GM19240 (cell line): Measurements from ENCODE around the gene CAPRIN1.
"Not testable (repeated sequence)": the region's sequence is repeated elsewhere in the genome, so short reads cannot be mapped to it uniquely, and the experiment has no call there.

ENCODE experiments used
- DNase-seq: peaks from one replicate; pipeline ENCODE4 v3.0.0; 2011; ENCODE audit warnings: low spot score; ENCODE audit not compliant: insufficient read length

Gene CAPRIN1

GRCh38 chr11:34050581-34051348 lies 766 bp upstream of the CAPRIN1 start:
- no peak for DNase-seq

- peak; percentile 69 for DNase-seq
These were observed 591 bp downstream of the CAPRIN1 start for GRCh38 chr11:34052036-34052607.

GRCh38 chr11:34052608-34053160 lies 1.2 kb downstream of the CAPRIN1 start:
- DNase-seq: no peak

GRCh38 chr11:34053161-34053686 lies 1.7 kb downstream of the CAPRIN1 start:
- DNase-seq: peak; percentile 45

GRCh38 chr11:34054351-34054750 lies 2.8 kb downstream of the CAPRIN1 start:
- DNase-seq: not testable (repeated sequence)

GRCh38 chr11:34055218-34056000 lies 3.9 kb downstream of the CAPRIN1 start:
- DNase-seq: no peak

GRCh38 chr11:34056672-34057071 lies 5.1 kb downstream of the CAPRIN1 start:
- no peak for DNase-seq

GRCh38 chr11:34063061-34063795 lies 11.7 kb downstream of the CAPRIN1 start:
- no peak for DNase-seq

GRCh38 chr11:34064291-34064690 lies 12.8 kb downstream of the CAPRIN1 start:
- no peak for DNase-seq

GRCh38 chr11:34065505-34066203 lies 14.1 kb downstream of the CAPRIN1 start:
- no peak for DNase-seq

GRCh38 chr11:34066766-34067165 lies 15.2 kb downstream of the CAPRIN1 start:
- not testable (repeated sequence) for DNase-seq

GRCh38 chr11:34067383-34068065 lies 16.0 kb downstream of the CAPRIN1 start:
- no peak for DNase-seq

GRCh38 chr11:34068111-34068510 lies 16.6 kb downstream of the CAPRIN1 start:
- no peak for DNase-seq

- DNase-seq: not testable (repeated sequence)
These were observed 19.8 kb downstream of the CAPRIN1 start for GRCh38 chr11:34071306-34071705.

GRCh38 chr11:34072041-34072440 lies 20.5 kb downstream of the CAPRIN1 start:
- DNase-seq: no peak

GRCh38 chr11:34072832-34073231 lies 21.3 kb downstream of the CAPRIN1 start:
- DNase-seq: no peak

- no peak for DNase-seq
These were observed 22.9 kb downstream of the CAPRIN1 start for GRCh38 chr11:34074391-34074790.

- no peak for DNase-seq
These were observed 23.8 kb downstream of the CAPRIN1 start for GRCh38 chr11:34075178-34075820.

GRCh38 chr11:34080609-34081008 lies 29.1 kb downstream of the CAPRIN1 start:
- no peak for DNase-seq
